GM11168 (cell line): ENCODE measurements around the gene ZNF576.
"Not testable (repeated sequence)": the region's sequence is repeated elsewhere in the genome, so short reads cannot be mapped to it uniquely, and the experiment has no call there.

Experiments
- in situ Hi-C: fragments of 300-500 bp; cut with MboI; formaldehyde crosslinking; loops from one replicate; pipeline ENCODE4 v1.12.0; 2022; ENCODE audit warnings: low sequenced_read_pairs; ENCODE audit not compliant: unreplicated experiment

ZNF576 gene

GRCh38 chr19:43643326-43643725, 46.9 kb downstream of the ZNF576 start:
- in situ Hi-C loops: no loop called here

GRCh38 chr19:43644181-43644580, 47.8 kb downstream of the ZNF576 start:
- in situ Hi-C loops: no loop called here

GRCh38 chr19:43648633-43649032, 52.2 kb downstream of the ZNF576 start:
- in situ Hi-C loops: no loop called here

- in situ Hi-C loops: no loop called here
Observed at GRCh38 chr19:43649514-43649913, 53.1 kb downstream of the ZNF576 start.

- in situ Hi-C loops: not testable (repeated sequence)
Observed at GRCh38 chr19:43650276-43650675, 53.9 kb downstream of the ZNF576 start.
